HAP-1 (cell line): Measurements from ENCODE around the gene TPD52L1.

Experiments used
- DNase-seq, 2 experiments: peaks; one replicate each; pipeline ENCODE4 v3.0.0-alpha.2; 2016 to 2020; ENCODE audit warnings: low spot score in 2 of 2
- H3K27me3 ChIP-seq: fragments of 250-450 bp; sonication (Bioruptor Pico); 2 replicates; pipeline ENCODE4 v1.5.1; 2020; ENCODE audit warnings: low read depth, mild to moderate bottlenecking, moderate library complexity
- H3K36me3 ChIP-seq: fragments of 250-450 bp; sonication (Bioruptor Pico); replicated peaks from 2 replicates; pipeline ENCODE4 v1.5.1; 2020; ENCODE audit warnings: mild to moderate bottlenecking
- H3K4me1 ChIP-seq: fragments of 250-450 bp; sonication (Bioruptor Pico); 2 replicates; pipeline ENCODE4 v1.5.1; 2020; ENCODE audit warnings: mild to moderate bottlenecking
- H3K4me3 ChIP-seq: fragments of 250-450 bp; sonication (Bioruptor Pico); 2 replicates; pipeline ENCODE4 v1.5.1; 2020; ENCODE audit warnings: mild to moderate bottlenecking, moderate library complexity
- H3K9me3 ChIP-seq: fragments of 250-450 bp; sonication (Bioruptor Pico); 2 replicates; pipeline ENCODE4 v1.5.1; 2020; ENCODE audit warnings: mild to moderate bottlenecking, moderate library complexity
- in situ Hi-C: fragments of 300-500 bp; cut with MboI; formaldehyde crosslinking; loops from 3 replicates; pipeline ENCODE4 v1.14.3; 2020; ENCODE audit warnings: low sequenced_read_pairs, inconsistent platforms, mixed read lengths

The TPD52L1 gene, protein sequence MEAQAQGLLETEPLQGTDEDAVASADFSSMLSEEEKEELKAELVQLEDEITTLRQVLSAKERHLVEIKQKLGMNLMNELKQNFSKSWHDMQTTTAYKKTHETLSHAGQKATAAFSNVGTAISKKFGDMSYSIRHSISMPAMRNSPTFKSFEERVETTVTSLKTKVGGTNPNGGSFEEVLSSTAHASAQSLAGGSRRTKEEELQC

DNA sequence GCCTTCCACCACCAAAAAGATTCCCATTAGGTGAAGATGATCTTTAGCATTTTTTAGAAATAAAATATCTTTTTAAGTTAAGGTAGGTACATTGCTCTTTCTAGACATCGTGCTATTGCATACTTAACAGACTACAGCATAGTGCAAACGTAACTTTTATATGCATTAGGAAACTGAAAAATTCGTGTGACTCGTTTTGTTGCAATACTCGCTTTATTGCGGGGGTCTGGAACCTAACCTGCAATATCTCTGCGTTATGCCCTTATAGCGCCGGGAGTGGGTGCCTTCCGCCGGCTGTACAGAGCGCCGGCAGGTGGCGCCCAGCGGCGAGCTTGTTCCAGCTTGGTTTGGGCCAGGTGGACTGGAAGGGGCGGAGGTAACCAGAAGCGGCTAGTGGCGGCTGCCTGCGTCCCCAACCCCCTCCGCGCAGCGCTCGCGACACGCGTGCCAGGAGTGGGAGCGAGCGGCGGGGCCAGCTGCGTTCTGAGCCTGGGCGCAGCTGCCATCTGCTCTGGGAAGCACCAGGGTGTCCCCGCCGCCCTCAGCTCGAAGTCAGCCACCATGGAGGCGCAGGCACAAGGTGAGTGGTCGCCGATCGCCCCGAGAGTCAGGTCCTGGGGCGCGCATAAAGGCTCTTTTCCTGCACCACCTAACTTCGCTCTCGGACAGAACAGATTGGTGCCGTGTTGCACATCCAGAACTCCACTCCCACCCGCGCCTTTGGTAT, at the start of gene TPD52L1:
Gene TPD52L1, plus strand, starts transcription at position 383 of the 727 bp plus-strand sequence. Its CDS starts 179 bp downstream, at position 562.
- DNase-seq = peak; percentile 76 to 87
- in situ Hi-C loops = no loop called here
- H3K4me1 ChIP-seq = peaks cover 7% of the 10 kb centered on the region; the same call in 1 of the 2 replicates
- no peaks in the 10 kb centered on the region for H3K36me3 ChIP-seq
- peaks cover 28% of the 10 kb centered on the region for H3K27me3 ChIP-seq
- H3K4me3 ChIP-seq = peak within 1 kb of the TSS; percentile 60
- no peaks in the 10 kb centered on the region for H3K9me3 ChIP-seq

DNA sequence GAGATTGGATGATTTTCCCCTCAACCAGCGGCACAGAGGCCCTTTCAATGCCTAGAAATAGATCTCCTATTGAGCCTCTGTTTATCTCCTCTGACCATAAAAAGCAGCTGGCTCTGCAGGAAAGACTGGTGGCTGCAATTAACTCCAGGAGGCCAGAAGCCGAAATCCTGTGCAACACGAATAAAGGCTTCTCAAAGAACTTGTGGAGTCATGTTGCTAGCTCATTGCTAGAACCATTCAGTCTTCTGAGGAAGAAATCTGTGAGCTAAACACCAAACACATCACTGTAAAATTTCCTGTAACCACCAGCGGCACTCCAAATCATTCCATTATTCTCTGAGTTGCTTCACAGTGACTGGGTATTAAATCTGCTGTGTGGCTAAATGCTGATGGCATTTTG, 49.1 kb upstream of the TPD52L1 start:
- no peaks in the 10 kb centered on the region for H3K9me3 ChIP-seq
- no peak overlapping the region for H3K4me3 ChIP-seq
- DNase-seq = peak; percentile 32 to 45
- no peaks in the 10 kb centered on the region for H3K27me3 ChIP-seq
- in situ Hi-C loops = no loop called here
- H3K36me3 ChIP-seq = no peaks in the 10 kb centered on the region
- peaks cover 6% of the 10 kb centered on the region; the same call in 1 of the 2 replicates for H3K4me1 ChIP-seq

DNA sequence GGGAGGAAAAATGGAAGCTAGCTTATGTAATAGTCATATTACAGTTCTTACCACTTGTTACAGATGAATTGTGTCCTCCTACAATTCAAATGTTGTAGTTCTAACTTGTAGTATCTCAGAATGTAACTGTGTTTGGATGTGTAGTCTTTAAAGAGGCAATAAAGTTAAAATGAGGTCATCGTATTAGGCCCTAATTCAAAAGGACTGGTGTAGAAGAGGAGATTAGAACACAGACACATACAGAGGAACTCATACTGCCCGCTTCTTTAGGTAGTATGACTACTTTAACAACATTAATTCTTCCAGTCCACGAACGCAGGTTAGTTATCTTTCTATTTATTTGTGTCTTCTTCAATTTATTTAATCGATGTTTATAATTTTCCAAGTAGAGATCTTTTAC, 46.5 kb upstream of the TPD52L1 start:
- Histone ChIP-seq H3K4me1 (peaks cover 6% of the 10 kb centered on the region; the same call in 1 of the 2 replicates), H3K4me3 (no peak overlapping the region), H3K36me3 (no peaks in the 10 kb centered on the region), H3K27me3 (no peaks in the 10 kb centered on the region), H3K9me3 (0 out of 2 replicates have a peak, but pooled peaks cover 2% of the 10 kb centered on the region)
- in situ Hi-C loops = no loop called here
- no peak for DNase-seq

DNA sequence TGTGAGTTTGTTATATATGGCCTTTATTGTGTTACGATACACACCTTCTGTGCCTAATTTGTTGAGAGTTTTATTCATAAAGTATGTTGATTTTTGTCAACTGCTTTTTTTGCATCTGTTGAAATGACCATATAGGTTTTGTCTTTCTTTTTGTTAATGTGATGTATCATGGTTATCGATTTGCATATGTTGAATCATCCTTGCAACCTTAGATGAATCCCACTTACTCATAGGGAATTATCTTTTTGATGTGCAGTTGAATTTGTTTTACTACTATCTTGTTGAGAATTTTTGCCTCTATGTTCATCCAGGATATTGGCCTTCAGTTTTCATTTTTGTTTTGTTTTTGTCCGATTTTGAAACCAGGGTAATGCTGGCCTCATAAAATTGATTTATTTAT, 45.7 kb upstream of the TPD52L1 start:
- in situ Hi-C loops = no loop called here
- Histone ChIP-seq H3K36me3 (no peaks in the 10 kb centered on the region), H3K27me3 (no peaks in the 10 kb centered on the region), H3K4me3 (no peak overlapping the region), H3K4me1 (0 out of 2 replicates have a peak, but pooled peaks cover 6% of the 10 kb centered on the region), H3K9me3 (0 out of 2 replicates have a peak, but pooled peaks cover 2% of the 10 kb centered on the region)
- no peak for DNase-seq

DNA sequence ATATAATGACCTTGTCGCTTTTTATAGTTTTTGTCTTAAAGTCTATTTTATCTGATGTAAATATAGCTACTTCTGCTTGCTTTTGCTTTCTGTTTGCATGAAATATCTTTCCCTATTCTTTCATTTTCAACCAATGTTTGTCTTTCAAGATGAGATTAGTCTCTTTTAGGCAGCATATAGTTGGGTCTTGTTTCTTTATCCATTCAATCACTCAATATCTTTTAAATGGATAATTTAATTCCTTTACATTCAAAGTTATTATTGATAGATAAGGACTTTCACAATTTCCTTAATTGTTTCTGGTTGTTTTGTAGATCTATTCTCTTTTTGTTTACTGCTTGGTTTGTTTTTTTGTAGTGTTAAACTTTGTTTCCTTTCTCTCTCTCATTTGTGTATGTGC, 43.5 kb upstream of the TPD52L1 start:
- in situ Hi-C loops = loop anchor here (10.0 kb wide), 1 partner anchor 235 kb away; no protein-coding TSS in a partner anchor
- Histone ChIP-seq H3K4me3 (no peak overlapping the region), H3K36me3 (no peaks in the 10 kb centered on the region), H3K27me3 (no peaks in the 10 kb centered on the region), H3K4me1 (no peaks in the 10 kb centered on the region), H3K9me3 (0 out of 2 replicates have a peak, but pooled peaks cover 2% of the 10 kb centered on the region)
- DNase-seq = no peak

DNA sequence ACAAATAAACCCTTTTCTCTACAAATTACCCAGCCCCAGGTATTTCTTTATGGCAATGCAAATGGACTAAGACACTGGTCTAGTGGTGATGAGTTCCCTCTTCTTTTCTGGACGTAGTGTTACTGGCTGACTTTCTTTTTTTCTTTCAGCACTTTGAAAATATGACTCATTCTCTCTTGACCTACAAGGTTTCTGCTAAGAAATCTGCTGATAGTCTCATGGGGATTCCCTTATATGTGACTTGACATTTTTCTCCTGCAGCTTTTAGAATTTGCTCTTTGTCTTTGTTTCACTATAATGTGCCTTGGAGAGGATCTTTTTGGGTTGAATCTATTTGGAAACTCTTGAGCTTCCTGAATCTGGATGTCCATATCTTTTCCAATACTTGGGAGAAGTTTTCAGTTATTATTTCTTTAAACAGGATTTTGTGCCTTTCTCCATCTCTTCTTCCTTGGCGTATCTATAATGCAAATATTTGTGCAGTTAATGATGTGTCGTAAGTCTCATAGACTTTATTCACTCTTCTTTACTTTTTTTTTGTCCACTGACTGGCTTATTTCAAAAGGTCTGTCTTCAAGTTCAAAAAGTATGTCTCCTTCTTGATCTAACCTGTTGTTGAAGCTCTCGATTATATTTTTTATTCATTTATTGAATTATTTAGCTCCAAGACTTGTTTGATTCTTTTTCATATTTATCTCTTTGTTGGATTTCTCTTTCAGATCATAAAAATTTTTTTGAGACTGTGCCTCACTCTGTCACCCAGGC, 42.2 kb upstream of the TPD52L1 start:
- H3K9me3 ChIP-seq = 0 out of 2 replicates have a peak, but pooled peaks cover 2% of the 10 kb centered on the region
- H3K4me1 ChIP-seq = no peaks in the 10 kb centered on the region
- in situ Hi-C loops = loop anchor here (10.0 kb wide), 1 partner anchor 237 kb away; no protein-coding TSS in a partner anchor
- H3K4me3 ChIP-seq = no peak overlapping the region
- no peak for DNase-seq
- H3K36me3 ChIP-seq = no peaks in the 10 kb centered on the region
- peaks cover 4% of the 10 kb centered on the region for H3K27me3 ChIP-seq

DNA sequence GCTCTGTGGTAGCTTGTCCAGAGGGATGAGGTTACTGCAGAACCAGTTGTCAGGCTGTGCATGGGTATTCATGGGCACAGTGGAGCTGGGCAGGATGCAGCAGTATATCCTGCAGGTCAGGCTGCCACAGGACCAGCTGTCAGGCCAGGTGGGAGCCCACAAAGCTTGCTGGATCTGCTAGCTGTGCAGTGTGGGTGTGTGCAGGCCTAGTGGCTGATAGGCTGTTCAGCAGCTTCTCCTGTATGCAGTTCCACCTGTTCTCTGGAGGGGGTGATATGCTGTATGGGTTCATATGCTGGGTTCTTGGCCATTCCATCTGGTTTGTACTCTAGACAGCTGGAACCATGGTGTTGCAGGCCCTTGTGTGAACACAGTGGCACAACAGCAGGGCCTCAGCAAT, 40.6 kb upstream of the TPD52L1 start:
- peaks cover 6% of the 10 kb centered on the region for H3K27me3 ChIP-seq
- in situ Hi-C loops = loop anchor here (10.0 kb wide), 1 partner anchor 238 kb away; no protein-coding TSS in a partner anchor
- no peaks in the 10 kb centered on the region for H3K4me1 ChIP-seq
- H3K36me3 ChIP-seq = no peaks in the 10 kb centered on the region
- no peak for DNase-seq
- H3K9me3 ChIP-seq = 0 out of 2 replicates have a peak, but pooled peaks cover 2% of the 10 kb centered on the region
- H3K4me3 ChIP-seq = no peak overlapping the region

DNA sequence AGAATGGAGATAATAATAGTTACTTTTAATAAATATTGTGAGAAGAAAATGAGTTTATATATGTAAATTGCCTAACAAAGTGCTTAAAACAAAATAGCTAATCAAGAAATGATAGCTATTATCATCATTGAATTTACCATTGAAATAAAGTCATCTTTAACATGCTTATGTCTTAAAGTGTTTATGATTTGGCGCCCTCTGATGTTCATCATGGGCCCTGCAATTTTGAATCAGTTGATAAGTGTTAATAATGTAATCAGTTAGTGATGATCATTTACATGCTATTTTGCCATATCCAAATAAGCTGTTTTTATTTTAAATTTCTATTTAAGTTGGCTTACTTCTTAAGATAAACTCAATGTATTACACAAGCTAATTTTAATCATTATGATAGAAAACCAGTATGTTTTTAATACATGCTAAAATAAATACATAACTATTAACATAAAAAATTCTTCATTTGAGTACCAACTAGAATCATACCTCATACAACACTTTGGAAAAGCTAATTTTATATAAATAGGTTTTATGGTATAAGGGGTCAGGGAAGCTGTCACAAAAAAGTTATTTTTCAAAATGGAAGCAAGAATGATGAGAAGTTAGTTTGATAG, 39.2 kb upstream of the TPD52L1 start:
- H3K4me3 ChIP-seq = no peak overlapping the region
- H3K27me3 ChIP-seq = peaks cover 6% of the 10 kb centered on the region
- 0 out of 2 replicates have a peak, but pooled peaks cover 2% of the 10 kb centered on the region for H3K9me3 ChIP-seq
- peak; percentile 32 to 68 for DNase-seq
- in situ Hi-C loops = loop anchor here (10.0 kb wide), 1 partner anchor 240 kb away; no protein-coding TSS in a partner anchor
- no peaks in the 10 kb centered on the region for H3K4me1 ChIP-seq
- H3K36me3 ChIP-seq = no peaks in the 10 kb centered on the region

DNA sequence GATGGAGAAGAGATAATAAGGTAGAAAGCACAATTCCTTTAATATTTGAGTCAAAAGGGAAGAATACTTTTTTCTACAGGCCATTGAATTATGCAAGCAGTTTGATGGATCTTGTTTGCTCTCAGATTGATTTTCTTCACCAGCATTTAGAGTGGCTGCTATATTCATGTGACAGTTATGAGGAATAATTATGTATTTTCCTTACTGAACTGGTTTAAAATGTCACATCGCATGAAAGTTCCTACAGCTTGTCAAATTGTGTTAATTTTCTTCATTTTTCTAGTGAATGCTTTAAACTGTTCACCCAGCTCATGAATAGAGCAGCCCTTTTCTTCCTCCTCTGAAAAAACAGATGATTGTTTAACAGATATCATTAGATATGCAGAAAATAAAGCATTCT, 37.4 kb upstream of the TPD52L1 start:
- no peaks in the 10 kb centered on the region for H3K9me3 ChIP-seq
- no peaks in the 10 kb centered on the region for H3K36me3 ChIP-seq
- no peak for DNase-seq
- H3K4me3 ChIP-seq = no peak overlapping the region
- H3K4me1 ChIP-seq = peaks cover 11% of the 10 kb centered on the region
- in situ Hi-C loops = loop anchor here (10.0 kb wide), 1 partner anchor 241 kb away; no protein-coding TSS in a partner anchor
- H3K27me3 ChIP-seq = peaks cover 6% of the 10 kb centered on the region

DNA sequence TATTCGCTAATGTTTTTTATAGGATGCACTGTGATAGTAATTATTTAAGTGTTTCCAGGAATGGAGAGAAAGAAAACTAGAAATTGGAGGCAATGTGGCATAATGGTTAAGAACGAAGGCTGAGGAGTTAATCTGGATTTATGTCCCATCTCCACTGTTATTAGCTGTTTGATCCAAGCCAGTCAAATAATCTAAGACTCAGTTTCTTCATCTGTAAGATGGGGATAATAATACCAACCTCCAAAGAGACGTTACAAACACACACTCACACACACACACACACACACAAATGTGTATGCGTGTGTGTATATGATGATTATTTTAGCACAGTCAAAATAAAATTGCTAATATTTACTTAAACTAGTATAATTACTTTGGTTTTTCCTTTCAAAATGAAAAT, 36.9 kb upstream of the TPD52L1 start:
- peaks cover 11% of the 10 kb centered on the region for H3K4me1 ChIP-seq
- H3K36me3 ChIP-seq = no peaks in the 10 kb centered on the region
- in situ Hi-C loops = loop anchor here (10.0 kb wide), 1 partner anchor 242 kb away; no protein-coding TSS in a partner anchor
- no peak overlapping the region for H3K4me3 ChIP-seq
- DNase-seq = no peak
- no peaks in the 10 kb centered on the region for H3K9me3 ChIP-seq
- H3K27me3 ChIP-seq = peaks cover 6% of the 10 kb centered on the region

DNA sequence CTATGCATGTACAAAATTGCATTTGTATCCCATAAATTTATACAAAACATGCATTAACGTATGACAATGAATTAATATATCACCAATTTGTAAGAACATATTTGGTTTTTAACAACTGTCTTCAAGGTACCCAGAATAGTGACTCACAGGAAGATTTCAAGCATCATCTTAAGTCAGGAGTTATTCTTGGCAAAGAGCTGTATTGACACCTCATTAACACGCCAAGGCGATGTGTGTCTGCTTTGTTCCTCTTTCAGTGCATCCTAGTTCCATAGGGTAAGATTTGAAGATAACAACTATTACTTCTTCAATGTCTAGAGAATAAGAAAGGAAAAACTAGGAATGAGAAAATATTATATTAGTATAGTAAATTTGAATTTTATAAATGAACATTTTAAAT, 35.8 kb upstream of the TPD52L1 start:
- in situ Hi-C loops = loop anchor here (10.0 kb wide), 1 partner anchor 243 kb away; no protein-coding TSS in a partner anchor
- peaks cover 11% of the 10 kb centered on the region for H3K4me1 ChIP-seq
- H3K9me3 ChIP-seq = no peaks in the 10 kb centered on the region
- H3K36me3 ChIP-seq = no peaks in the 10 kb centered on the region
- no peak overlapping the region for H3K4me3 ChIP-seq
- peaks cover 6% of the 10 kb centered on the region for H3K27me3 ChIP-seq
- DNase-seq = no peak

DNA sequence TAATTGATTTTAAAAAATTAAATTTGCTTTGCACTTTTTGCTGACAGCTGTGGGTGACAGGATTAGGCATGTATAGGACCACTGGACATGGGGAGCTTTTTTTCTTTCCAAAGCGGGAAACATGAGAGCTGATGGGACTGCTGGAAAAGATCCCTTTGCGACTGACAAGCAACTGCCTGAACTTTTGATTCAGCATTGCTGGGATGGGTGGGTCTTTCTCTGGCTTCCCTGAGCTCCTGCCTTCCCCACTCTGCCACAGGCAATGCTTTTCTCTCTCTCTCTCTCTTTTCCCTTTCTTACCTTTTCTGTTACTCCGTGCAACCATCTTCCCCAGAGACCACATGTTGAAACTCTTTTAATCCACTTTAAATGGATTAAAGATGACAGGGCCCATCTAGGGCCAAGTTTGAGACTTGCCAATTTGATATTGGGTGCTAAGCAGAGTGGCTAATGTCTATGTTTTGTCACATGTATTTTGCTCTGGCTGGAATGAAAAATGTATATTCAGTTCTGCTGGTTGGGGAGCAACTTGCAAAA, 33.5 kb upstream of the TPD52L1 start:
- DNase-seq = peak; percentile 39 to 48
- Histone ChIP-seq H3K27me3 (peaks cover 6% of the 10 kb centered on the region), H3K36me3 (no peaks in the 10 kb centered on the region), H3K4me3 (no peak overlapping the region), H3K9me3 (no peaks in the 10 kb centered on the region), H3K4me1 (peaks cover 11% of the 10 kb centered on the region)
- in situ Hi-C loops = no loop called here

DNA sequence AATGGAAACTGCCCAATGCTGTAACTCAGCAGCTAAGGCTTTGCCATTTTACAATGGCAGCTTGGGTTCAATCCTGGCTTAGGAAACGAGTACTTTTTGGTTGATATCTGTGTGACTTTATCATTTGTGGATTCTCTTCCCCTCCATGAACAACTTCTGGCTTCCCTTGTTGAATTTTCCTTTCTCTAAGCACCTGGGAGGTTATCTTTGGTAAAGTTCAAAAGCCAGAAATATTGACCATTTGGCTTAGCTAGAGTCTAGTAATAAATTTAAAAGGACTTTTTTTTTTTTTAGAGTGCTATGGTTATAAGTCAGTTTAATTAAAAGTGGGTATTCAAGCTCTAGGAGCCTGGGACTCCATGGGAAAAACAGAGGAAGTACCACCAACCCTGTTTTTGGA, 31.7 kb upstream of the TPD52L1 start:
- Histone ChIP-seq H3K4me3 (no peak overlapping the region), H3K27me3 (no peaks in the 10 kb centered on the region), H3K9me3 (no peaks in the 10 kb centered on the region), H3K36me3 (no peaks in the 10 kb centered on the region), H3K4me1 (peaks cover 11% of the 10 kb centered on the region)
- in situ Hi-C loops = no loop called here
- no peak for DNase-seq
